ENCODE results near the gene ERBB4. TPM values are rescaled to one million over a fixed set of nuclear protein-coding genes. Genes with fewer than 3 reads are reported as not detected.
A peak's percentile ranks its signal among the peaks of the same experiment; 100 is the strongest.

The ERBB4 gene
- total and polyA plus RNA-seq, 2 of the 8 experiments (the other 6 are each of a cell fraction or from before 2014, with no cell fraction given) = 0.34 to 1.3 TPM

GRCh38 chr2:212124598-212124997 is 414.0 kb downstream of the ERBB4 start:
- Histone ChIP-seq H2AK5ac (ENCODE audit: low read depth, low read length) (no peak overlapping the region; the same call in 1 of the 2 replicates), H2BK5ac (ENCODE audit: low read depth, low read length) (no peak overlapping the region), H3K56ac (replicated peaks; ENCODE audit: insufficient read length, low read depth, low read length) (no peak overlapping the region), H2AFZ (ENCODE audit: low read length) (peak overlapping the region; percentile 86; the same call in 1 of the 2 replicates), H3K79me2 (ENCODE audit: control insufficient read depth in 1 of 2, insufficient read depth in 2 of 2, low read length in 2 of 2) (no peaks in the 10 kb centered on the region), H3K4me1 (replicated peaks in 1 of 4; ENCODE audit: control insufficient read depth in 3 of 4, insufficient read depth in 4 of 4, low read length in 3 of 4) (no peaks in the 10 kb centered on the region), H3K9me3 (ENCODE audit: insufficient read depth in 2 of 2, low read depth in 1 of 2, low read length in 1 of 2) (no peaks in the 10 kb centered on the region), H2BK12ac (ENCODE audit: low read depth, low read length) (no peak overlapping the region), H4K8ac (ENCODE audit: extremely low read depth, insufficient read depth, low read length) (no peak overlapping the region), H3K36me3 (ENCODE audit: control insufficient read depth in 2 of 4, insufficient read depth in 4 of 4, low read length in 3 of 4) (no peaks in the 10 kb centered on the region), H3K27me3 (replicated peaks in 1 of 4; ENCODE audit: control insufficient read depth in 3 of 4, extremely low read depth in 1 of 4, insufficient read depth in 3 of 4, low read length in 3 of 4) (no peaks in the 10 kb centered on the region), H3K4me2 (ENCODE audit: insufficient read depth in 1 of 2, low read depth in 2 of 2, low read length in 2 of 2) (no peak overlapping the region), H3K23ac (ENCODE audit: insufficient read length) (no peak overlapping the region), H4K5ac (ENCODE audit: insufficient read length, low read depth, low read length) (no peak overlapping the region), H4K20me1 (replicated peaks in 1 of 2; ENCODE audit: control insufficient read depth in 1 of 2, insufficient read depth in 2 of 2, low read length in 2 of 2) (no peaks in the 10 kb centered on the region), H3K27ac (ENCODE audit: low read depth, low read length) (no peak overlapping the region), H3K18ac (ENCODE audit: extremely low read depth, low read length) (no peak overlapping the region), H3K23me2 (ENCODE audit: low read depth, low read length) (no peaks in the 10 kb centered on the region), H3K79me1 (ENCODE audit: low read depth, low read length) (no peaks in the 10 kb centered on the region), H2BK120ac (replicated peaks; ENCODE audit: low read depth, low read length) (no peak overlapping the region), H3K14ac (ENCODE audit: insufficient read length) (no peak overlapping the region), H2BK15ac (ENCODE audit: low read length) (no peak overlapping the region), H2BK20ac (ENCODE audit: low read length) (no peak overlapping the region), H3K4ac (replicated peaks; ENCODE audit: insufficient read length, low read depth, low read length) (no peak overlapping the region), H3K9ac (replicated peaks in 1 of 4; ENCODE audit: extremely low read depth in 1 of 4, low read depth in 3 of 4, low read length in 3 of 4) (no peak overlapping the region), H4K91ac (replicated peaks; ENCODE audit: insufficient read length, low read length) (no peak overlapping the region), H3K4me3 (ENCODE audit: extremely low read depth in 1 of 4, insufficient read depth in 2 of 4, low read depth in 3 of 4, low read length in 4 of 4) (no peak overlapping the region)
- CTCF ChIA-PET (ENCODE audit: partially characterized antibody) = interaction anchor here (0.6 to 1.4 kb wide), 3 partner anchors 12 to 119 kb away, joined by 3 to 4 read pairs (median 3); no protein-coding TSS in a partner anchor
- TF ChIP-seq HDAC2 (IDR thresholded peaks at IDR 0.05; ENCODE audit: borderline replicate concordance in 1 of 2, low read depth in 2 of 2, low read length in 2 of 2) (no peak), CREB1 (IDR thresholded peaks at IDR 0.05) (no peak), CEBPB (IDR thresholded peaks at IDR 0.05; ENCODE audit: low read depth, low read length) (peak; percentile 71)
- FAIRE-seq = no peak
- 88% methylated on average over 10 of the region's 10 CpGs; no CpG with 5 or more reads in 1 of the 2 experiments for WGBS, 2 experiments (ENCODE audit: extremely low coverage in 1 of 2, insufficient coverage in 1 of 2, insufficient read length in 1 of 2, insufficient replicate concordance in 2 of 2, low coverage in 1 of 2, low lambda C conversion rate in 2 of 2, missing lambda C conversion rate in 1 of 2)
- DNase-seq (ENCODE audit: low read depth in 1 of 2, low spot score in 2 of 2) = no peak
- POLR2A ChIA-PET (ENCODE audit: partially characterized antibody) = no interaction called here
